ENCODE measurements around the gene PANK1. TPM values are rescaled to one million over a fixed set of nuclear protein-coding genes. Genes with fewer than 3 reads are reported as not detected.

Gene PANK1
- polyA plus RNA-seq, 1 experiment, result 9.2 TPM

DNA sequence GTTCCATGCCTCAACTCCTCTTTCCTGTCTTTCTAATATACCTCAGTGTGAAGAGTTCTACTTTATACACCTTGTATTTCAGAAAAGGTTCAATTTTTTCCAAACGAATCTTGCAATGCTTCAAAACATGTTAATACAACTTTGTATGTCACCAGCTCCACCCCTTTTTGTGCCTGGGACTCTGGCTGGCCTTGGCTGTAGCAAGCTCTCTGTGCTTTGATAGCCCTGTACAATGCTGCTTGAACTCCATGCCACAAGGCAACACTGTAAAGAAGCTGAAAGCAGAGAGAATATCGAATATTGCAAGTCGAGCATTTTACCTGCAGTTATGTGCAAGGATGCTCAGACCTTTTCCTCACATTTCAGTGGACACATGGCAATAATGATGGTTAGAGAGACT lies 52.5 kb downstream of the PANK1 start:
- TF ChIP-seq, protein P1, sequence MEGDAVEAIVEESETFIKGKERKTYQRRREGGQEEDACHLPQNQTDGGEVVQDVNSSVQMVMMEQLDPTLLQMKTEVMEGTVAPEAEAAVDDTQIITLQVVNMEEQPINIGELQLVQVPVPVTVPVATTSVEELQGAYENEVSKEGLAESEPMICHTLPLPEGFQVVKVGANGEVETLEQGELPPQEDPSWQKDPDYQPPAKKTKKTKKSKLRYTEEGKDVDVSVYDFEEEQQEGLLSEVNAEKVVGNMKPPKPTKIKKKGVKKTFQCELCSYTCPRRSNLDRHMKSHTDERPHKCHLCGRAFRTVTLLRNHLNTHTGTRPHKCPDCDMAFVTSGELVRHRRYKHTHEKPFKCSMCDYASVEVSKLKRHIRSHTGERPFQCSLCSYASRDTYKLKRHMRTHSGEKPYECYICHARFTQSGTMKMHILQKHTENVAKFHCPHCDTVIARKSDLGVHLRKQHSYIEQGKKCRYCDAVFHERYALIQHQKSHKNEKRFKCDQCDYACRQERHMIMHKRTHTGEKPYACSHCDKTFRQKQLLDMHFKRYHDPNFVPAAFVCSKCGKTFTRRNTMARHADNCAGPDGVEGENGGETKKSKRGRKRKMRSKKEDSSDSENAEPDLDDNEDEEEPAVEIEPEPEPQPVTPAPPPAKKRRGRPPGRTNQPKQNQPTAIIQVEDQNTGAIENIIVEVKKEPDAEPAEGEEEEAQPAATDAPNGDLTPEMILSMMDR (IDR thresholded peaks at IDR 0.05; ENCODE audit: low read depth, low read length), result no peak
- no peaks in the 10 kb centered on the region for H3K9me3 ChIP-seq (ENCODE audit: control insufficient read depth, insufficient read depth, low read length)
- H3K27ac ChIP-seq (ENCODE audit: low read depth, low read length), result no peak overlapping the region
- CTCF ChIA-PET, result no interaction called here
- POLR2A ChIA-PET, result no interaction called here
- no peaks in the 10 kb centered on the region for H3K27me3 ChIP-seq (ENCODE audit: control insufficient read depth, insufficient read depth, low read length)
- no peak overlapping the region for H3K4me3 ChIP-seq (ENCODE audit: low read depth, low read length)
- DNase-seq (ENCODE audit: low read depth, low spot score), result no peak

DNA sequence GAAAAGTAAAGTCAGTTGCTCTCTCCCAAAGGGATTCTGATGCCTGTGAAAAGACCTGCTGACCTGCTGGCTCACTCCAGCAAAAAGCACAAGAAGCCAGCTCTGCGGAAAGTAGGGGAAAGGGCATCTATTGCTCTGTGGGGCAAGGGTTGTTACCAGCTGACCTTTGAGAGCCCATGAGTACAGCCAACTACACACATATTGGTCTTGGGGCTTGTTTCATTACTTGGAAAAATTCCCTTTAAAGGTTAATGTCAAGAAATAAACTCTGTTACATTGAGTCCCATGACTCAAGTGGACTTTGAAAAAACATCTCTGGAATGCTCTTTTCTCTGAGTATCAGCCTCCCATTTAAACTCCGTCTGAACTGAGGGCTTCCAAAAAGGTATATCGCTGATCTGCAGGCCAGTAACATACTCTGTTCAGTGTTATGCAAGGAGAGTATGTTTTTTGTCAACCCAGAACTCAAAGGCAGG lies 53.2 kb downstream of the PANK1 start:
- ChIA-PET CTCF (no interaction called here), POLR2A (no interaction called here)
- DNase-seq (ENCODE audit: low read depth, low spot score), result no peak
- Histone ChIP-seq H3K9me3 (ENCODE audit: control insufficient read depth, insufficient read depth, low read length) (no peaks in the 10 kb centered on the region), H3K4me3 (ENCODE audit: low read depth, low read length) (no peak overlapping the region), H3K27ac (ENCODE audit: low read depth, low read length) (no peak overlapping the region), H3K27me3 (ENCODE audit: control insufficient read depth, insufficient read depth, low read length) (no peaks in the 10 kb centered on the region)
- TF ChIP-seq, protein P1 (IDR thresholded peaks at IDR 0.05; ENCODE audit: low read depth, low read length), result no peak

DNA sequence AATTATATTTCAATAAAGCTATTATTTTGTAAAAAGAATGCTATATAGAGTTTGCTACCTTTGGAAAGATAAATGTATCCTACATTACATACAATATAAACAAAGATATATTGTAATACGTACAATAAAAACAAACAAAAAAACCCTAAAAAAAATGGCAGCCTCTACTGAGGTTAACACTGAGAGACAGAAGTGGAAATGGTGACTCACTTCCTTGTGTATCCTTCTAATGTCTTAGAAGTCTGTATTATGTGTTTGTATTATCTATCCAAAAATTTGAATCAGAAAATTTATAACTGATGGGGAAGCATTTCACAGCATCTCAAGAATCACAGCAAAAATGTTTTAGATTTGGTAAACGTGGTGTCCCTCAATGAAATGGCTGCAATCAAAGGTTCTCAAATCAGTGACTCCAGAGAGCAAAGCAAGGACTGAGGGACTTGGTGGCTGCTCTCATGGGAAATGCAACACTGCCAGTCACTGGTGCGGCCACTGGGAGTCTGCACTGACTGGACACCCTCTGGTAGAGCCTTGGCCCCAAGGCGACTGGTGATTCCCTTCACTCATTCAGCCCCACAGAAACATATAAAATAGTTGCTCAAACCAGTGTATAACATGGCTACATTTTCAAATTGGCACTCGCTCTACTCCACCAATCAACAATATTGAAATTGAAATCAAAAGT lies 53.8 kb downstream of the PANK1 start:
- no peak for DNase-seq (ENCODE audit: low read depth, low spot score)
- Histone ChIP-seq H3K4me3 (ENCODE audit: low read depth, low read length) (no peak overlapping the region), H3K27ac (ENCODE audit: low read depth, low read length) (no peak overlapping the region), H3K9me3 (ENCODE audit: control insufficient read depth, insufficient read depth, low read length) (no peaks in the 10 kb centered on the region), H3K27me3 (ENCODE audit: control insufficient read depth, insufficient read depth, low read length) (no peaks in the 10 kb centered on the region)
- POLR2A ChIA-PET, result no interaction called here
- CTCF ChIA-PET, result no interaction called here
- TF ChIP-seq, protein P1 (IDR thresholded peaks at IDR 0.05; ENCODE audit: low read depth, low read length), result no peak

DNA sequence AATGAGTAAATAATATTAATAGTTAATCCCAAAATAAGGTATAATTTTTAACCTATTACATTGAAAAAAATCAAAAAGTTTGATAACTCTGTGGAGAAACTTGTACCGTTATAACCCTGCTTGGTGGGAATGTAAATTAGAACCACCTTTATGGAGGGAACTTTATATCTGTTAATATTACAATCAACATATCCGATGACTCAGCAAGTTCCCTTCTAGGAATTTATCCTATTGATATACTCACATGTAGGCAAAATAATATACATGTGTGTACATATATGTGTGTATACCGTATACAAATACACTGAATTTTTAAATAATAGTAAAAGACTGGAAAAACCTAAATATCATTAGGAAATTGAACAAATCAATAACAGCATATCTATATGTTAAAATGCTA lies 54.7 kb downstream of the PANK1 start:
- ChIA-PET CTCF (no interaction called here), POLR2A (no interaction called here)
- TF ChIP-seq, protein P1 (IDR thresholded peaks at IDR 0.05; ENCODE audit: low read depth, low read length), result no peak

DNA sequence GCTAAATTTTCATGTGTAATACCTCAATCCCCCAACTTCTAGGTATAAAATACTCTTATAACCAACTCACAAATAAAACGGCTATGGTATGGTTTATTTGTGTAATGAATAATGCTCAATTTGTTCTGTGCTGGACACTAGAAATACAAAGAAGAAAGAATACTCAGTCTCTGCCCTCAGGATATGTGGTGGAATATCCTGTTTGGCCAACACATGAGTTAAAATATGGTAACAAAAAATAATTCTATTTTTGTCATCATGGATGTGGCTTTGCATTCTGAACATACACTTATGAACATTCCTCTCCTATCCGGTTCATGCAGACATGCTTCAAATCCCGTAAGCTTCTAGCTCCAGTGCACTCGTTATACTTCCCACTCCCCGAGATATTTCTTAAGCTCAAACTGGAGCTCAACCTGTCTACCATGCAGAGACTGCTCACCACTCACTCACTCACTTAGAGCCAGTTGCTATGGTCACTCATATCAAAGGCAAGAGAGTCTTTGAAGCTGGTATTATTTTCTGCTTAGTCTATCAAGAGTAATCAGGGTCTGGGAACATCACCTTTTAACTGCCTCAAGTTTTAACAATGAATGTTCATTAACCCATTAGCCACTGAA lies 55.8 kb downstream of the PANK1 start:
- no peaks in the 10 kb centered on the region for H3K27me3 ChIP-seq (ENCODE audit: control insufficient read depth, insufficient read depth, low read length)
- H3K27ac ChIP-seq (ENCODE audit: low read depth, low read length), result no peak overlapping the region
- no peaks in the 10 kb centered on the region for H3K9me3 ChIP-seq (ENCODE audit: control insufficient read depth, insufficient read depth, low read length)
- DNase-seq (ENCODE audit: low read depth, low spot score), result no peak
- ChIA-PET POLR2A (no interaction called here), CTCF (no interaction called here)
- no peak overlapping the region for H3K4me3 ChIP-seq (ENCODE audit: low read depth, low read length)
- TF ChIP-seq, protein P1 (IDR thresholded peaks at IDR 0.05; ENCODE audit: low read depth, low read length), result no peak

More for the DNA sequence above, 54.7 kb downstream of the PANK1 start:
- Histone ChIP-seq H3K27me3 (ENCODE audit: control insufficient read depth, insufficient read depth, low read length) (no peaks in the 10 kb centered on the region), H3K27ac (ENCODE audit: low read depth, low read length) (no peak overlapping the region), H3K9me3 (ENCODE audit: control insufficient read depth, insufficient read depth, low read length) (no peaks in the 10 kb centered on the region), H3K4me3 (ENCODE audit: low read depth, low read length) (no peak overlapping the region)
- no peak for DNase-seq (ENCODE audit: low read depth, low spot score)
